Measurements from ENCODE around the gene DACH2.

- no peak for TF ChIP-seq POLR2A (IDR thresholded peaks at IDR 0.05)
- no peak for TF ChIP-seq CTCF (IDR thresholded peaks at IDR 0.05 in 4 of 5, conservative IDR thresholded peaks at IDR 0.05 in 1 of 5)
Observed at GRCh38 chrX:86714441-86714840, 566.2 kb downstream of the DACH2 start.
